ENCODE measurements around the gene FBXL13.
"Not testable (repeated sequence)": the region's sequence is repeated elsewhere in the genome, so short reads cannot be mapped to it uniquely, and the experiment has no call there.

FBXL13 gene

GRCh38 chr7:103074519-103075336 is at the start of gene FBXL13, which contains the start of gene ARMC10:
TSS of gene FBXL13 (minus strand) at chr7:103074796.
TSS of gene ARMC10 (plus strand) at chr7:103075140. CDS start at chr7:103075273, 133 bp downstream.
- peak; percentile 56 for FAIRE-seq

GRCh38 chr7:103123529-103123928 is 48.9 kb upstream of the FBXL13 start:
- FAIRE-seq = no peak

- FAIRE-seq = no peak
These were observed 47.0 kb upstream of the FBXL13 start for GRCh38 chr7:103121641-103122040.

GRCh38 chr7:103120362-103120761 is 45.8 kb upstream of the FBXL13 start:
- no peak for FAIRE-seq

GRCh38 chr7:103119791-103120291 is 45.2 kb upstream of the FBXL13 start:
- no peak for FAIRE-seq

- no peak for FAIRE-seq
These were observed 42.9 kb upstream of the FBXL13 start for GRCh38 chr7:103117465-103117864.

GRCh38 chr7:103116991-103117390 is 42.4 kb upstream of the FBXL13 start:
- FAIRE-seq = no peak

GRCh38 chr7:103116511-103116910 is 41.9 kb upstream of the FBXL13 start:
- FAIRE-seq = no peak

- FAIRE-seq = no peak
These were observed 41.2 kb upstream of the FBXL13 start for GRCh38 chr7:103115771-103116170.

GRCh38 chr7:103114576-103115008 is 40.0 kb upstream of the FBXL13 start:
- FAIRE-seq = no peak

GRCh38 chr7:103113164-103113563 is 38.6 kb upstream of the FBXL13 start:
- FAIRE-seq = no peak

- not testable (repeated sequence) for FAIRE-seq
These were observed 32.1 kb upstream of the FBXL13 start for GRCh38 chr7:103106703-103107070.

- FAIRE-seq = no peak
These were observed 31.6 kb upstream of the FBXL13 start for GRCh38 chr7:103106005-103106702.

- FAIRE-seq = no peak
These were observed 26.9 kb upstream of the FBXL13 start for GRCh38 chr7:103101543-103101942.

- no peak for FAIRE-seq
These were observed 25.8 kb upstream of the FBXL13 start for GRCh38 chr7:103100348-103100747.

GRCh38 chr7:103097041-103097440 is 22.4 kb upstream of the FBXL13 start:
- no peak for FAIRE-seq

GRCh38 chr7:103095558-103095957 is 21.0 kb upstream of the FBXL13 start:
- not testable (repeated sequence) for FAIRE-seq

GRCh38 chr7:103094102-103094501 is 19.5 kb upstream of the FBXL13 start:
- FAIRE-seq = peak; percentile 6

- FAIRE-seq = no peak
These were observed 18.8 kb upstream of the FBXL13 start for GRCh38 chr7:103093429-103093828.

GRCh38 chr7:103092321-103092720 is 17.7 kb upstream of the FBXL13 start:
- FAIRE-seq = not testable (repeated sequence)

GRCh38 chr7:103083210-103083609 is 8.6 kb upstream of the FBXL13 start:
- no peak for FAIRE-seq

- no peak for FAIRE-seq
These were observed 7.9 kb upstream of the FBXL13 start for GRCh38 chr7:103082497-103082896.

GRCh38 chr7:103080923-103081322 is 6.3 kb upstream of the FBXL13 start:
- no peak for FAIRE-seq

- FAIRE-seq = no peak
These were observed 5.2 kb upstream of the FBXL13 start for GRCh38 chr7:103079836-103080235.

Measured in G401.6 (cell line).